Measurements from ENCODE around the gene DENND1A.
"Not testable (repeated sequence)": the region's sequence is repeated elsewhere in the genome, so short reads cannot be mapped to it uniquely, and the experiment has no call there.

GRCh38 chr9:123936575-123936974 lies 6.6 kb upstream of the DENND1A start:
- TF ChIP-seq ZNF274 (IDR thresholded peaks at IDR 0.05; ENCODE audit: low read depth, low read length); YY1 (IDR thresholded peaks at IDR 0.05; ENCODE audit: insufficient read depth, insufficient read length): not testable (repeated sequence)

Measured in NT2/D1 (cell line).